PC-3 (cell line): ENCODE measurements around the gene SEPHS1. TPM values are rescaled to one million over a fixed set of nuclear protein-coding genes. Genes with fewer than 3 reads are reported as not detected.

ENCODE experiments used
- ATAC-seq: fragments of 200-7000 bp; cut with Tn5 transposase; 2 replicates; pipeline ENCODE4 v1.9.1; 2020; ENCODE audit warnings: mild to moderate bottlenecking, moderate library complexity
- BruUV-seq: library from RNA; stranded (reverse); fragments of 400-500 nt; replicated peaks from 2 replicates; lab custom pipeline; 2021; lab: Mats Ljungman, UMichigan
- CTCF ChIA-PET: fragments of 300-600 bp; sonication (Branson Sonifier 250); formaldehyde crosslinking; loops from one replicate; lab custom pipeline; 2022; ENCODE audit warnings: antibody characterized with exemption; lab: Charles Lee
- POLR2A ChIA-PET: fragments of 300-600 bp; sonication (Branson Sonifier 250); formaldehyde crosslinking; loops from one replicate; lab custom pipeline; 2022; ENCODE audit warnings: antibody characterized with exemption; ENCODE audit not compliant: unreplicated experiment; lab: Charles Lee
- DNase-seq: peaks from one replicate; pipeline ENCODE4 v3.0.0-alpha.2; 2015
- H2AFZ ChIP-seq: fragments of 300-600 bp; sonication (generic); 2 replicates; pipeline ENCODE4 v1.6.0; 2016; ENCODE audit warnings: antibody characterized with exemption, low read length
- H3F3A ChIP-seq: fragments of 300-600 bp; sonication (generic); one replicate; pipeline ENCODE4 v1.6.0; 2017; ENCODE audit warnings: antibody characterized with exemption, low read length, control low read depth, mild to moderate bottlenecking; ENCODE audit not compliant: unreplicated experiment
- H3K27ac ChIP-seq: fragments of 300-600 bp; sonication (generic); 2 replicates; pipeline ENCODE4 v1.5.1; 2016; ENCODE audit warnings: mild to moderate bottlenecking, low read length
- H3K27me3 ChIP-seq: fragments of 300-600 bp; sonication (generic); 2 replicates; pipeline ENCODE4 v1.6.1; 2016; ENCODE audit warnings: low read length, mixed read lengths
- H3K36me3 ChIP-seq: fragments of 300-600 bp; sonication (generic); 2 replicates; pipeline ENCODE4 v1.6.1; 2016; ENCODE audit warnings: low read depth, mixed run types, low read length, mixed read lengths
- H3K4me1 ChIP-seq: fragments of 300-600 bp; sonication (generic); 2 replicates; pipeline ENCODE4 v1.5.1; 2016; ENCODE audit warnings: low read length; ENCODE audit not compliant: insufficient read depth
- H3K4me2 ChIP-seq: fragments of 300-600 bp; sonication (generic); 2 replicates; pipeline ENCODE4 v1.6.0; 2016; ENCODE audit warnings: low read length
- H3K4me3 ChIP-seq: fragments of 300-600 bp; sonication (generic); 2 replicates; pipeline ENCODE4 v1.5.1; 2016; ENCODE audit warnings: mild to moderate bottlenecking, low read length, mixed read lengths
- H3K79me2 ChIP-seq: fragments of 300-600 bp; sonication (generic); 2 replicates; pipeline ENCODE4 v1.6.1; 2017; ENCODE audit warnings: low read length, mixed read lengths
- H3K9ac ChIP-seq: fragments of 300-600 bp; sonication (generic); 2 replicates; pipeline ENCODE4 v1.6.0; 2016; ENCODE audit warnings: mild to moderate bottlenecking, low read length
- H3K9me2 ChIP-seq: fragments of 300-600 bp; sonication (generic); replicated peaks from 2 replicates; pipeline ENCODE4 v1.6.1; 2016; ENCODE audit warnings: mixed run types, low read length, mixed read lengths
- H3K9me3 ChIP-seq: fragments of 300-600 bp; sonication (generic); 2 replicates; pipeline ENCODE4 v1.6.1; 2016; ENCODE audit warnings: low read length, mixed read lengths
- H4K20me1 ChIP-seq: fragments of 300-600 bp; sonication (generic); 2 replicates; pipeline ENCODE4 v1.6.1; 2016; ENCODE audit warnings: low read length, mixed read lengths
- CTCF ChIP-seq: fragments of 300-600 bp; sonication (generic); conservative IDR thresholded peaks from 2 replicates; pipeline ENCODE4 v1.5.1; 2017; ENCODE audit warnings: antibody characterized with exemption, low read depth, mild to moderate bottlenecking, low read length
- EZH2 ChIP-seq: fragments of 300-600 bp; sonication (generic); IDR thresholded peaks from one replicate; pipeline ENCODE4 v1.6.1; 2017; ENCODE audit warnings: antibody characterized with exemption, mild to moderate bottlenecking, low read length; ENCODE audit not compliant: unreplicated experiment
- EZH2phosphoT487 ChIP-seq: fragments of 300-600 bp; sonication (generic); IDR thresholded peaks from 2 replicates; pipeline ENCODE4 v1.6.1; 2018; ENCODE audit warnings: mild to moderate bottlenecking, antibody characterized with exemption, low read length, borderline replicate concordance
- intact Hi-C: fragments of 100-400 bp; cut with micrococcal nuclease; formaldehyde crosslinking; loops from 2 replicates; pipeline ENCODE4 v1.9.0; 2023
- total RNA-seq: library from RNA; depleted of rRNA; stranded (reverse); fragments of >200 nt; gene quantifications from 2 replicates; pipeline ENCODE4 v1.2.3, GENCODE V29; 2014

The SEPHS1 gene
- total RNA-seq, 1 experiment from 2014 or later, result 42.5 TPM

DNA sequence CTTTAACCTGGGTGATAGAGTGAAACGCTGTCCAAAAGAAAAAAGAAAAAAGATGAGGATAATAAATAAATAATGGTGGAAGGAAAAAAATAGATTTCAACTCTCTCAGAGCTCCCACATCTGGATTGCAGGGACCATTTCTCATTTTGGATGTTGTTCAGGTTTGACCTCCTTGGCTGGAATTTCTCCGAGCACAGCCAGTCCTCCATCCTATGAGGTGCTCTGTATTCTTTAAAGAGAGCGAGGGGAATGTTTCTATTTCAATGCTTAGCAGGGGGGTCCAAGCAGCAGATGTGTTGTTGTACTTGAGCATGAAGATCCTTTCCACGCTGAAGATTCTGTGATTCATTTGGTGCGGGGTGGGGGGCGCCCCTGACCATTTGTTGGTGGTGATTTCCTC is 17.7 kb upstream of the SEPHS1 start:
- Histone ChIP-seq H3F3A (no peaks in the 10 kb centered on the region), H3K79me2 (no peaks in the 10 kb centered on the region), H3K4me2 (no peak overlapping the region), H3K9ac (no peak overlapping the region), H3K4me1 (no peaks in the 10 kb centered on the region), H3K9me2 (no peaks in the 10 kb centered on the region), H3K27ac (no peak overlapping the region), H3K4me3 (no peak overlapping the region), H2AFZ (no peak overlapping the region), H3K36me3 (no peaks in the 10 kb centered on the region), H4K20me1 (no peaks in the 10 kb centered on the region), H3K27me3 (no peaks in the 10 kb centered on the region), H3K9me3 (no peaks in the 10 kb centered on the region)
- POLR2A ChIA-PET, result no interaction called here
- intact Hi-C loops, result no loop called here
- no TSS peak for BruUV-seq
- TF ChIP-seq CTCF (no peak), EZH2 (no peak), EZH2phosphoT487 (no peak)
- CTCF ChIA-PET, result no interaction called here
- ATAC-seq (no peak), DNase-seq (no peak)

- BruUV-seq, result no TSS peak
- H3K9ac ChIP-seq, result no peak overlapping the region
- H3K9me2 ChIP-seq, result no peaks in the 10 kb centered on the region
- CTCF ChIA-PET, result no interaction called here
- no peaks in the 10 kb centered on the region for H3K79me2 ChIP-seq
- ATAC-seq (no peak), DNase-seq (no peak)
- TF ChIP-seq EZH2 (no peak), EZH2phosphoT487 (no peak), CTCF (no peak)
- H2AFZ ChIP-seq, result no peak overlapping the region
- intact Hi-C loops, result no loop called here
- no peaks in the 10 kb centered on the region for H4K20me1 ChIP-seq
- no peak overlapping the region for H3K4me3 ChIP-seq
- no peaks in the 10 kb centered on the region for H3K9me3 ChIP-seq
- H3K36me3 ChIP-seq, result no peaks in the 10 kb centered on the region
- H3F3A ChIP-seq, result no peaks in the 10 kb centered on the region
- H3K4me1 ChIP-seq, result no peaks in the 10 kb centered on the region
- no peak overlapping the region for H3K4me2 ChIP-seq
- no peaks in the 10 kb centered on the region for H3K27me3 ChIP-seq
- H3K27ac ChIP-seq, result no peak overlapping the region
- POLR2A ChIA-PET, result no interaction called here
Measured at GRCh38 chr10:13365243-13365642, 17.1 kb upstream of the SEPHS1 start.

DNA sequence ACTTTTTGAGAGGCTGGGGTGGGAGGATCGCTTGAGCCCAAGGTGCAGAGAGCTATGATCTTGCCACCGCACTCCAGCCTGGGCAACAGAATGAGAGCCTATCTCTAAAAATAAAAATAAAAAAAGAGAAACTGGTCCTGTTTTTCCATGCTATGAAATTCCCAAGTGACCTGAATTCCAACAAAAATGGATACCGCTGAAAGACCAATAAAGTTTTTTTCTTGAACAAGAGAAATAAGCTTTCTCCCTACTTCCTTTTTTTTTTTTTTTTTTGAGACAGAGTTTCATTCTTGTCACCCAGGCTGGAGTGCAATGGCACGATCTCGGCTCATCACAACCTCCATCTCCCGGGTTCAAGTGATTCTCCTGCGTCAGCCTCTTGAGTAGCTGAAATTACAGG is 12.5 kb upstream of the SEPHS1 start:
- intact Hi-C loops, result no loop called here
- ATAC-seq (no peak), DNase-seq (no peak)
- no peaks in the 10 kb centered on the region for H3K79me2 ChIP-seq
- H2AFZ ChIP-seq, result no peak overlapping the region
- H3K27me3 ChIP-seq, result no peaks in the 10 kb centered on the region
- H3K9me2 ChIP-seq, result no peaks in the 10 kb centered on the region
- no peak overlapping the region for H3K4me3 ChIP-seq
- no peak for TF ChIP-seq EZH2phosphoT487
- TF ChIP-seq CTCF, result no peak
- H3K36me3 ChIP-seq, result no peaks in the 10 kb centered on the region
- CTCF ChIA-PET, result no interaction called here
- no peaks in the 10 kb centered on the region for H4K20me1 ChIP-seq
- H3F3A ChIP-seq, result no peaks in the 10 kb centered on the region
- BruUV-seq, result no TSS peak
- POLR2A ChIA-PET, result no interaction called here
- H3K4me2 ChIP-seq, result no peak overlapping the region
- no peaks in the 10 kb centered on the region for H3K4me1 ChIP-seq
- no peak overlapping the region for H3K9ac ChIP-seq
- H3K27ac ChIP-seq, result no peak overlapping the region
- no peaks in the 10 kb centered on the region for H3K9me3 ChIP-seq
